Neural cell (in vitro differentiated cells): Measurements from ENCODE around the gene NCF2.
"Not testable (repeated sequence)": the region's sequence is repeated elsewhere in the genome, so short reads cannot be mapped to it uniquely, and the experiment has no call there.

Experiments used
- CTCF ChIP-seq: fragments of 450-650 bp; IDR thresholded peaks from 2 replicates; pipeline ENCODE4 v1.5.1; 2014; ENCODE audit warnings: antibody characterized with exemption, mild to moderate bottlenecking, moderate library complexity; ENCODE audit not compliant: poor library complexity, severe bottlenecking
- EZH2 ChIP-seq: fragments of 200-600, 300-800 bp; shearing (Covaris generic), sonication (generic); IDR thresholded peaks from 2 replicates; pipeline ENCODE4 v1.6.1; 2014; ENCODE audit warnings: antibody characterized with exemption, low read length, borderline replicate concordance, mild to moderate bottlenecking; ENCODE audit not compliant: insufficient read depth, poor library complexity, severe bottlenecking
- TAF1 ChIP-seq: IDR thresholded peaks from 2 replicates; pipeline ENCODE4 v1.6.1; 2012; ENCODE audit warnings: low read depth

DNA sequence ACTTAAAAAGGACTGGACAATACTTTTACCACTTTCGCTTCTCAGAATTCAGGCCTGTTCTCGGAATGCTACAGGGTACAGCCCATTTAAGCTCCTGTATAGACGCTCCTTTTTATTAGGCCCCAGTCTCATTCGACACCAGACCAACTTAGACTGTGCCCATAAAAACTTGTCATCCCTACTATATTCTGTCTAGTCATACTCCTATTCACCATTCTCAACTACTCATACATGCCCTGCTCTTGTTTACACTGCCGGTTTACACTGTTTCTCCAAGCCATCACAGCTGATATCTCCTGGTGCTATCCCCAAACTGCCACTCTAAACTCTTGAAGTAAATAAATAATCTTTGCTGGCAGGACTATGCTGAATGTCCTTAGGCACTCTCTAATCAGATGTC is 27.9 kb upstream of the NCF2 start:
- not testable (repeated sequence) for TF ChIP-seq EZH2, CTCF, TAF1
